Ishikawa (cell line): Measurements from ENCODE around the gene MAX.

ENCODE experiments used
- CEBPB ChIP-seq: IDR thresholded peaks from 2 replicates; pipeline ENCODE4 v1.6.1; 2012
- CREB1 ChIP-seq: IDR thresholded peaks from 2 replicates; pipeline ENCODE4 v1.6.1; 2012; ENCODE audit warnings: low read depth
- EGR1 ChIP-seq: IDR thresholded peaks from 2 replicates; pipeline ENCODE4 v1.6.1; 2012
- EP300 ChIP-seq: IDR thresholded peaks from 2 replicates; pipeline ENCODE4 v1.6.1; 2012; ENCODE audit warnings: borderline replicate concordance
- MAX ChIP-seq: IDR thresholded peaks from 2 replicates; pipeline ENCODE4 v1.6.1; 2012
- NFIC ChIP-seq: IDR thresholded peaks from 2 replicates; pipeline ENCODE4 v1.6.1; 2012
- RAD21 ChIP-seq: IDR thresholded peaks from 2 replicates; pipeline ENCODE4 v1.6.1; 2012; ENCODE audit warnings: low read depth
- REST ChIP-seq: IDR thresholded peaks from 2 replicates; pipeline ENCODE4 v1.6.1; 2012; ENCODE audit warnings: low read depth, mild to moderate bottlenecking
- TAF1 ChIP-seq: IDR thresholded peaks from 2 replicates; pipeline ENCODE4 v1.6.1; 2012; ENCODE audit warnings: low read depth, mild to moderate bottlenecking
- TCF12 ChIP-seq: IDR thresholded peaks from 2 replicates; pipeline ENCODE4 v1.6.1; 2012; ENCODE audit warnings: low read depth
- TEAD4 ChIP-seq: IDR thresholded peaks from 2 replicates; pipeline ENCODE4 v1.6.1; 2012
- USF1 ChIP-seq: IDR thresholded peaks from 2 replicates; pipeline ENCODE4 v1.6.1; 2012
- YY1 ChIP-seq: IDR thresholded peaks from 2 replicates; pipeline ENCODE4 v1.6.1; 2012; ENCODE audit warnings: low read depth
- ZBTB7A ChIP-seq: IDR thresholded peaks from 2 replicates; pipeline ENCODE4 v1.6.1; 2012; ENCODE audit warnings: low read depth

GRCh38 chr14:65141523-65141922, 39.2 kb upstream of the MAX start:
- TF ChIP-seq CREB1: no peak
- no peak for TF ChIP-seq EP300
- TF ChIP-seq MAX: no peak
- no peak for TF ChIP-seq RAD21
- no peak for TF ChIP-seq REST
- TF ChIP-seq EGR1: no peak
- no peak for TF ChIP-seq TAF1
- TF ChIP-seq YY1: no peak
- TF ChIP-seq TEAD4: no peak
- no peak for TF ChIP-seq TCF12
- no peak for TF ChIP-seq USF1
- no peak for TF ChIP-seq CEBPB
- no peak for TF ChIP-seq NFIC
- no peak for TF ChIP-seq ZBTB7A
